C4-2B (cell line): ENCODE results near the gene ATAD2B.

Experiments
- CTCF ChIP-seq: fragments of 450-650 bp; conservative IDR thresholded peaks from 2 replicates; pipeline ENCODE4 v1.5.1; 2017; ENCODE audit warnings: mild to moderate bottlenecking
- ZFX ChIP-seq: fragments of 450-650 bp; IDR thresholded peaks from 2 replicates; pipeline ENCODE4 v1.6.1; 2017

DNA sequence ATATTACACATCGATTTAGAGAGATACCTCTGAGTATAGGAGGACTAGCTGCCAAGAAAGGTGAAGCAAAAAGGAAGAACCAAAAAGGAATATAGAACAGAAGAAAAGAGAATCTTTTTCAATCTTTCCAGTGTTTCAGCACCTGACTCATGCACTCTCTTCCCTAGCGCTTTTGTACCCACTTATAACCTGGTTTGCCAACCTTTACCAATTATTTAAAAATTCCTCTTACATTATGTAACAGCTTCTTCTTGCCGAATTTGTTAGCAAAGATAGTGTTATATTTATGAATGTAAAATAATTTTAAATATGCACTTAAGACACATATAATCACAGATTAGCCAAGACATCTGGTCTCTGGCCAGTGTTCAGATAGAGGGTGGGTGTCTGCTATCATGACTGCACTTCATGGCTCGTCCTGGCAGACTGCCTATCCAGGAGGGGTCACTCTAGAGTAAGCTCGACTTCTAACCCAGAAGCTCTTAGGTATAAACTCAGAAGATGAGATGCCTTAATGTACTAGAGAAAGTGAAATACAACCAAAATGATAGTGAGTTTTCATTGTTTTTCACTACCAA lies 122.9 kb downstream of the ATAD2B start:
- TF ChIP-seq CTCF (peak; percentile 54), ZFX (no peak)
